Ovary (tissue), 9 donors: Measurements from ENCODE around the gene SMIM1. TPM values are rescaled to one million over a fixed set of nuclear protein-coding genes. Genes with fewer than 3 reads are reported as not detected.
A peak's percentile ranks its signal among the peaks of the same experiment; 100 is the strongest.

ENCODE experiments used
- DNase-seq, 5 donors: peaks; one replicate each; pipeline ENCODE4 v3.0.0-alpha.2; 2019 to 2020
- H3K27ac ChIP-seq, 2 donors: fragments of 200-600 bp; one replicate each; pipeline versions ENCODE4 v1.5.1 to v1.8.0; 2019 to 2022
- H3K27me3 ChIP-seq: fragments of 200-600 bp; one replicate; pipeline ENCODE4 v1.8.0; 2022
- H3K36me3 ChIP-seq: fragments of 200-600 bp; sonication (generic); one replicate; pipeline ENCODE4 v1.5.1; 2019
- H3K4me1 ChIP-seq: one replicate; pipeline ENCODE4 v1.8.1; 2013; ENCODE audit warnings: mild to moderate bottlenecking, moderate library complexity; ENCODE audit not compliant: insufficient read depth
- H3K4me3 ChIP-seq: fragments of 200-600 bp; sonication (generic); one replicate; pipeline ENCODE4 v1.5.1; 2017
- H3K9me3 ChIP-seq, 2 donors: fragments of 200-600 bp in 1 of 2; sonication (generic) in 1 of 2; one replicate each; pipeline versions ENCODE4 v1.5.1 to v1.8.1; 2013 to 2019; ENCODE audit warnings: mild to moderate bottlenecking in 1 of 2, moderate library complexity in 1 of 2
- EP300 ChIP-seq: sonication (generic); formaldehyde crosslinking; IDR thresholded peaks from one replicate; pipeline ENCODE4 v1.6.1; 2017; ENCODE audit warnings: antibody characterized with exemption
- POLR2A ChIP-seq: fragments of 450-650 bp; IDR thresholded peaks from one replicate; pipeline ENCODE4 v1.6.1; 2017; ENCODE audit warnings: antibody characterized with exemption, mild to moderate bottlenecking, moderate library complexity
- WGBS, 3 donors: extraction: QIAGEN DNeasy Blood & Tissue Kit in 1 of 3; methylation state at CpG; one replicate each; pipeline versions ENCODE4 v1.1.5 to v1.1.7; 2013 to 2017; 5-methylcytosine and 5-hydroxymethylcytosine counted together
- intact Hi-C, 4 donors: fragments of 100-400 bp; cut with DNase I; formaldehyde crosslinking; loops; one replicate each; pipeline versions ENCODE4 v1.11.0 to v1.15.1; 2022 to 2023
- polyA plus RNA-seq, 2 donors: library from polyadenylated mRNA; stranded (reverse); fragments of 200-250 nt in 1 of 2; fragments of 350-450 nt in 1 of 2; fragmentation: Illumina TruSeq in 1 of 2; extraction: RNeasy Lipid Tissue Mini Kit (QIAGEN cat#74804) in 1 of 2; gene quantifications; one replicate each; pipeline ENCODE4 v1.2.3, GENCODE V29; 2013 to 2014
- total RNA-seq, 7 donors: library from RNA; depleted of rRNA in 2 of 7; stranded (reverse); fragments of >200 nt in 2 of 7; fragmentation: NEBNext Ultra II Directional in 3 of 7; extraction: Animal tissue kit (Norgen Biotek cat#: 25700) in 3 of 7; gene quantifications; one replicate each; pipeline versions ENCODE4 v1.1.0 to v1.2.4, GENCODE V29; 2016 to 2023
- TF ChIP-seq, protein P1 (sequence below), 3 donors: fragments of 450-650 bp in 2 of 3; fragments of 200-600 bp in 1 of 3; IDR thresholded peaks; one replicate each; pipeline versions ENCODE4 v1.5.1 to v1.8.0; 2016 to 2022; ENCODE audit warnings: antibody characterized with exemption in 3 of 3, mild to moderate bottlenecking in 1 of 3
- donor health status: DM: no; HTN: no; CAD: no; lungs with moderate emphysema.
- donor health status: DM: no; HTN: no; CAD: no.
- donor health status: Bipolar disorder and iron deficiency.
- donor health status: DM: yes; HTN: yes; CAD: no.
- donor health status: DM: no; HTN: no; CAD: no.
- donor health status: DM: yes; HTN: yes; CAD: no.

SMIM1 gene
- total and polyA plus RNA-seq, 9 donors = 7.1 to 22.1 (median 18.7) TPM; not detected in 1

DNA sequence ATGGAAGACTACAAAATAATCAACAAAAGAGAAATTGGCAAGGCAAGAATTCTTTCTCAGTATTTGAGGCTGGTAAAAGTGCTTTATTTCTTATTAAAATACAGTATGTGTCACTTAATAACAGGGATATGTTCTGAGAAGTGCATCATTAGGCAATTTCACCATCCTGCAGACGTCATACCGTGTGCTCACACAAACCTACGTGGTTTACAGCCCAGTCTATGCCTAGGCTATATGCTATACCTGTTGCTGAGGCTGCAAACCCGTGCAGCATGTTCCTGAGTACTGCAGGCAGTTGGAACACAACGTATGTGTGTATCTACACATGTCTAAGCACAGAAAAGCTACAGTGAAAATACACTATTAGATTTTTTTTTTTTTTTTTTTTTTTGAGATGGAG, 23.0 kb upstream of the SMIM1 start:
- intact Hi-C loops = no loop called here
- 72 to 75% (median 72%) methylated on average over 5 of the region's 5 CpGs for WGBS, 3 donors
- DNase-seq = no peak
- TF ChIP-seq POLR2A (no peak), EP300 (no peak)
- TF ChIP-seq, protein P1, sequence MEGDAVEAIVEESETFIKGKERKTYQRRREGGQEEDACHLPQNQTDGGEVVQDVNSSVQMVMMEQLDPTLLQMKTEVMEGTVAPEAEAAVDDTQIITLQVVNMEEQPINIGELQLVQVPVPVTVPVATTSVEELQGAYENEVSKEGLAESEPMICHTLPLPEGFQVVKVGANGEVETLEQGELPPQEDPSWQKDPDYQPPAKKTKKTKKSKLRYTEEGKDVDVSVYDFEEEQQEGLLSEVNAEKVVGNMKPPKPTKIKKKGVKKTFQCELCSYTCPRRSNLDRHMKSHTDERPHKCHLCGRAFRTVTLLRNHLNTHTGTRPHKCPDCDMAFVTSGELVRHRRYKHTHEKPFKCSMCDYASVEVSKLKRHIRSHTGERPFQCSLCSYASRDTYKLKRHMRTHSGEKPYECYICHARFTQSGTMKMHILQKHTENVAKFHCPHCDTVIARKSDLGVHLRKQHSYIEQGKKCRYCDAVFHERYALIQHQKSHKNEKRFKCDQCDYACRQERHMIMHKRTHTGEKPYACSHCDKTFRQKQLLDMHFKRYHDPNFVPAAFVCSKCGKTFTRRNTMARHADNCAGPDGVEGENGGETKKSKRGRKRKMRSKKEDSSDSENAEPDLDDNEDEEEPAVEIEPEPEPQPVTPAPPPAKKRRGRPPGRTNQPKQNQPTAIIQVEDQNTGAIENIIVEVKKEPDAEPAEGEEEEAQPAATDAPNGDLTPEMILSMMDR (IDR thresholded peaks at IDR 0.05) = no peak
- Histone ChIP-seq H3K4me1 (peaks cover 14% of the 10 kb centered on the region), H3K36me3 (no peaks in the 10 kb centered on the region), H3K27ac (no peak overlapping the region), H3K9me3 (no peaks in the 10 kb centered on the region), H3K4me3 (no peak overlapping the region), H3K27me3 (no peaks in the 10 kb centered on the region)

DNA sequence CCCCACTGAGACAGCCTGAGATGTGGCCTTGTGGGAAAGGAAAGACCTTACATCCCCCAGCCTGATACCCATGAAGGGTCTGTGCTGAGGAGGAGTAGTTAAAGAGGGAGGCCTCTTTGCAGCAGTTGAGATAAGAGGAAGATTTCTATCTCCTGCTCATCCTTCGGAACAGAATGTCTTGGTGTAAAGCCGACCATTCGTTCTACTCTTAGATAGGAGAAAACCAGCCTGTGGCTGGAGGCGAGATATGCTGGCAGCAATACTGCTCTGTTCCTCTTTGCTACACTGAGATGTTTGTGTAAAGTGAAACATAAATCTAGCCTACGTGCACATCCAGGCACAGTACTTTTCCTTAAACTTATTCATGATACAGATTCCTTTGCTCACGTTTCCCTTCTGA, 21.8 kb upstream of the SMIM1 start:
- WGBS, 3 donors = 19% methylated on average over 6 of the region's 6 CpGs
- intact Hi-C loops = no loop called here

DNA sequence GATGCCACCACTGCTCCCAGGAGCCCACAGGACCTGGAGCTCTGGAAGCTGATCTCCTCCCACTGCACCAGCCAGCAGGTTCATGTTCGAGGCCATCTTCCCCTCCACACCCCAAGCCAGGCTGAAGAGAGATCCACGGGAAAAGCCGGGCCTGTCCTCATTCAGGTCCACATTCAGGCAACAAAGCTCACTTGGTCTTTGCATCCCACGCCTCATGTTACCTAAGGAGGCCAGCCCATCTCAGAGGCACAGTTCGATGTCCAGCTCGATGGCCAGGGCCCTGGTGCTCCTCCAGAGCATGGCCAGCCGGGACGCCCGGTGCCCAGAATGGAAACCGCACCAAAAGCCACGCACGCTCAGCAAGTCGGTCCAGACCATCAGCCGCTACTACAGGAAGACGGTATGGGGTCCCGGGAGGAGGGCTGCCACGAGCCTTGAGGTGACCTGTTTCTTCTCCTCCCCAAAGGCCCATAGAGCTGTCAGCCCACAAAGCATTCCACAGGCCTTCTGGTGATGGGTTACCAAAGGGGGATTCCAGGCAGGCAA, 20.1 kb upstream of the SMIM1 start, which contains the start of gene CCDC27:
Gene CCDC27 (plus strand): TSS at position 51 of the 546 bp plus-strand sequence. CDS start 32 bp downstream, at position 83.
- peak in 1 of 5 donors; percentile 29 for DNase-seq
- no peaks in the 10 kb centered on the region for H3K9me3 ChIP-seq
- no peaks in the 10 kb centered on the region for H3K36me3 ChIP-seq
- no peak within 1 kb of the TSS for H3K27ac ChIP-seq
- no peak within 1 kb of the TSS for H3K4me3 ChIP-seq
- intact Hi-C loops = no loop called here
- H3K27me3 ChIP-seq = peaks cover 2% of the 10 kb centered on the region
- H3K4me1 ChIP-seq = peaks cover 3% of the 10 kb centered on the region
- TF ChIP-seq, protein P1 (IDR thresholded peaks at IDR 0.05) = no peak
- TF ChIP-seq EP300 (no peak), POLR2A (no peak)
- 85 to 89% (median 89%) methylated on average over 17 of the region's 17 CpGs for WGBS, 3 donors

More for the DNA sequence above, 21.8 kb upstream of the SMIM1 start:
- Histone ChIP-seq H3K27ac (no peak overlapping the region), H3K4me3 (no peak overlapping the region), H3K9me3 (no peaks in the 10 kb centered on the region), H3K36me3 (no peaks in the 10 kb centered on the region), H3K4me1 (peaks cover 11% of the 10 kb centered on the region), H3K27me3 (no peaks in the 10 kb centered on the region)
- no peak for DNase-seq
- TF ChIP-seq POLR2A (no peak), EP300 (no peak)
- TF ChIP-seq, protein P1 (IDR thresholded peaks at IDR 0.05) = no peak

DNA sequence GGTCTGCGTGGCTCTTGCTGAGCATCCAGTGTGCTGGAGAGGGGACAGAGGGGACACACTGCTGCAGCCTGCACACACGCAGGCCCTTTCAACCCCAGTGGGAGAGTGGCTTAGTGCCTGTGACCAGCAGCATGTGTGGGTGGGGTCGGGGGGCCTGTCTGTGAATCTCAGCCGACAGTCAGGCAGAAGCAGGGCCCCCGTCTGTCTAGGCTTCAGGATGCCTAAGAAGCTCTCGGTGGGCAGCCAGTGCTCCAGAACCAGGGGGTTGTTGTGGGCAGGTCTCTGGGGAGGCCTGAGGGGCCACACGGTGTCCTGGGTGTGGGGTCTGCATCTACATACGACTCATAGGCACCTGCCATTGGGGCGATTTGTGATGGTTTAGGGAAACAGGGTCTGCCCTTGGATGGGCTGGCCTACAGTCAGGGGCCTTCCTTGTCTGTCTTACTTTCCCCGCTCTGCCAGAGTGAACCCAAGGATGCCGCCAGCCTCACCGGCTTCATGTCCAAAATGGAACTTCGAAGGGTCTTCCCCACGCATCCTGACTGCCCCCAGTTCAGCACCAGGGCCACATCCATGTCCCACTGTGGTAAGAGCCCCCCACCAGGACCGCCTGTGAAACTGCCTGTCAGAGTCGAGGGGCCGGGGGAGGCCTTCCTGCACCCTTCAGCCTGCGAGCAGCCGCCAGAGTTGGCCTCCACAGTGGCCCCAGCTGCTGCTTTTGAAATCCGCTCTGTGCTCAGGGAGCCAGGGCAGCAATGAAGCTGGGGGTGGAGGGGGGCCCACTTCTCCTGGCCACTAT, 18.7 kb upstream of the SMIM1 start:
- intact Hi-C loops = no loop called here
- Histone ChIP-seq H3K27me3 (peaks cover 2% of the 10 kb centered on the region), H3K36me3 (no peaks in the 10 kb centered on the region), H3K4me1 (no peaks in the 10 kb centered on the region), H3K4me3 (no peak overlapping the region), H3K27ac (no peak overlapping the region), H3K9me3 (no peaks in the 10 kb centered on the region)
- no peak for DNase-seq
- TF ChIP-seq POLR2A (no peak), EP300 (no peak)
- TF ChIP-seq, protein P1 (IDR thresholded peaks at IDR 0.05) = no peak
- 74 to 76% (median 75%) methylated on average over 20 of the region's 20 CpGs for WGBS, 3 donors
